GM19467 (cell line): ENCODE data around the gene GIMAP8.

Experiments used
- ATAC-seq: cut with Tn5 transposase; IDR thresholded peaks from one replicate; pipeline ENCODE4 v1.9.1; 2021; ENCODE audit warnings: mild to moderate bottlenecking, moderate library complexity; ENCODE audit not compliant: unreplicated experiment

GIMAP8 gene

GRCh38 chr7:150410680-150411346, 39.6 kb upstream of the GIMAP8 start:
- no peak for ATAC-seq

- no peak for ATAC-seq
These were observed 38.8 kb upstream of the GIMAP8 start for GRCh38 chr7:150411606-150412005.

GRCh38 chr7:150412016-150412415, 38.4 kb upstream of the GIMAP8 start:
- ATAC-seq: no peak

GRCh38 chr7:150412518-150413488, 37.6 kb upstream of the GIMAP8 start:
- ATAC-seq: no peak

DNA sequence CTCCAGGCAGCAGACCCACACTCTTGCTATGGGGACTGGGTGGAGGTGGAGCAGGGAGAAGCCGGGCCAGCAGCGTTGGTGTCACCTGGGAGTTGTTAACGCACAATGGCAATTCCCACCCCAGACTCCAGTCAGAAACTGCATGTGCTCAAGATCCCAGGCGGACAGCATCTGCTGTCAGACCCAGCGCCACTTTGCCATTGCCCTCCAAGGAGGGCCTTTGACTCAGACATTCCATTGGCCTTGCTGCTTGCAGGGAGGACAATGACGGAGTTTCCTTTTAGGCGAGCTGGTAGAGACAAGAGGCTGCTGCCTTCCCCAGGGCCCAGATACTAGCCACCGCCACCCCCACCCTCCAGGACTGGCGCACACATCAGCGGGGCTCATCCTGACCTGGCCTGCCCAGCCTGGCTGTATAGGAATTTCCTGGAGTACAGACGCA, 36.8 kb upstream of the GIMAP8 start:
- no peak for ATAC-seq

DNA sequence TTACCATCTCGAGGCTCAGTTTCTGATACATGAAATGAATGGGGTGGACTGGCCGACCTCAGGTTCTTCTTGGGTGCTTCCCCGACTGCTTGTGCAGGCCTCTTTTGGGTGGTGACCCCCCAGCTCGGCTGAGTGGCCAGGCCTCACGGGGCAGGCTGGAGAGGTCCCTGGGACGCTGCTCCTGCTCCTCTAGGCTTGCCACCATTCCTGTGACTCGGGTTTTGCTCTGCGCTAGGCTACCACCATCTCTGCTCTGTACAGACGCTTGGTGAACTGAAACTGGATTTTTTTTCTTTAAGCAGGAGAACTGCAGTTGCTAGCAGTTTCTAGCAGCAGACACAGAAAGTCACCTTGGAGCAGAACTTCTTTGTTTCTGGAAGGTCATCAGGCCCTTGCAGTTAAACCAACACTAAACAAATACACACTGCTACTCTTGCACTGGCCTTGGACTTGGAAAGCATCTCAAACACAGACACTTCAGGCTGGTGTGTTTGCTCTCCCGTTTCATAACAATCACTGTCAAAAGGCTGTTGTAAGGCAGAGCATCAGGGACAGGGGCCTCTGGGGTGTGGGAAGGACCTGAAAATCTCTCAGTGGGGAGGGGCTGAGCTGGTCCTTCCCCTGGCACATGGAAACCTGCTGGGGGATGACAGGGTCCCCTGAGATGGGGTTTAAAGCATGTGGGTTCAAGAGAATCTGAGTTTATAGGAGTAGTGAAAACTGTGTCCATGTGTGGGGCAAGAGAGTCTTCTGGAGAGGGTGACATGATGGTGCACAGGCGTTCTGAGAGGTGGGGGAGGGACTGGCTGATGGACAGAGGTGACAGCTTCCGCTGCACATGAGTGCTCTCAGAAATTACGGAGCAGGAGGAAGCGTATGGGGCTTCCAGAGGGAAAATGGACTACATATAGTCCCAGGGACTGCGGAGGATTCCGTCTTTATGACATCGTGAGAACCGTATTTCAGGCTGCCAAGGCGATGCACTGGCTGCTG, 35.0 kb upstream of the GIMAP8 start:
- ATAC-seq: no peak

GRCh38 chr7:150417239-150417638, 33.2 kb upstream of the GIMAP8 start:
- no peak for ATAC-seq

DNA sequence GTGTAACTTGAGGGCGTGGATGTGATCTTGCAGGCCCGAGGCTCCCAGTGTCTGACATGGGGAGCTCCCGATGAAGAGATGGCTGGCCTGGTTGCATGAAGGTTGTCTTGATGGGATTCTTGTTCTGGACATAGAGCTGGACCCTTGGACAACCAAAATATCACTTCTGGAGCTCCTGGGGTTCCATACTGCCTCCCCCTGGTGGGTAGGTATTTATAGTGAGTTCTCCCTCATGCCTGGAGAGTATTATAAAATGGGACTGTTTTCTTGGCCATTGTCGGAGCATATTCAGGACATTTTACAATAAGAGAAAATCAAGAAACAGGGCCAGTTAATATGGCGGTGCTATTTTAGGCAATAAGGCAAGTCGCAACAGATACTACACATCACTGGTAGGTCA, 32.6 kb upstream of the GIMAP8 start:
- ATAC-seq: no peak

GRCh38 chr7:150420242-150420641, 30.2 kb upstream of the GIMAP8 start:
- ATAC-seq: no peak

GRCh38 chr7:150420987-150421674, 29.3 kb upstream of the GIMAP8 start:
- peak; percentile 88 for ATAC-seq

DNA sequence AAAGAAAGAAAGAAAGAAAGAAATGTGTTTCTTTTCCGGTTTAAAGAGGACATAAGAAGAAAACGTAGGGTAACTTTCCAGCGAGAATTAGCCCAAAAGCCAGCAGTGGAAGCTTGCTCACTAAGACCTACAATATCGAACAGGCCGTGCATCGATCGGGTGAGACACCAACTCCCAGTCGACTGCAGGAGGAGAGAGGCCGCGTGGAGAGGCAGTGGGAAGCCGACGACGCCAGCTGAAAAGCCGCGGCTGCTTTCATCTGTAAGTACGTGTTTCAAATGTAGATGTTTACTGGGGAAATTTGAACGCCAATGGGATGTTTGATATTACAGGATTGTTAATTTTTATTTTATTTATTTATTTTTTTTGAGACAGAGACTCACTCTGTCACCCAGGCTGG, 28.6 kb upstream of the GIMAP8 start:
- ATAC-seq: no peak

DNA sequence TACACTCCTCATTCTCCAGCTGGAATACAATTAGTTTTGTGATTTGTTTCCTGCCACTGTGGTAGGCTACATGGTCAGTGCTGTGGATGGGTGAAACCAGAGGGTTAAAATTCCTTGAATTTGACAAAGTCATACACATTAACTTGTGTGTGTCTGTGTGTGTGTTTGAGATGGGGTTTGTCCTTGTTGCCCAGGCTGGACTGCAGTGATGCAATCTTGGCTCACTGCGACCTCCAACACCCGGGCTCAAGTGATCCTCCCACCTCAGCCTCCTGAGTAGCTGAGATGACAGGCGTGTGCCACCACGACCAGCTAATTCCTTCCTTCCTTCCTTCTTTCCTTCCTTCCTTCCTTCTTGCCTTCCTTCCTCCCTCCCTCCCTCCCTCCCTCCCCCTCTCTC, 24.8 kb upstream of the GIMAP8 start:
- no peak for ATAC-seq

- ATAC-seq: no peak
These were observed 21.6 kb upstream of the GIMAP8 start for GRCh38 chr7:150428671-150429451.

DNA sequence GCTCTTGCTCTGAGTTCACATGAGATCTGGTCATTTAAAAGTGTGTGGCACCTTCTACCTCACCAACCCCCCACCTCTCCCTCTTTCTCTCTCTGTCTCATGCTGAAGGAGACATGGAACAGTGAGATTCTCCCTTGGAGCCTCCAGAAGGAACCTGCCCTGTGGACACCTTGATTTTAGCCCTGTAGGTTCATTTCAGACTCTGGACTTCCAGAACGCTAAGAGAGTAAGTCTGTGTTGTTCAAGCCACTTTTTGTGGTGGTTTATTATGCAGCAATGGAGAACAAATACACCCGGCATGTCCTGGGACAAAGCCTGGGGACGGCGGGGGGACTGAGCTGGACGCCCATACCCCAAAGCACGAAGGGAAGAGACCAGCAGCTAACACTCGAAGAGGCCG, 20.7 kb upstream of the GIMAP8 start:
- ATAC-seq: no peak

GRCh38 chr7:150430465-150431085, 19.9 kb upstream of the GIMAP8 start:
- no peak for ATAC-seq

DNA sequence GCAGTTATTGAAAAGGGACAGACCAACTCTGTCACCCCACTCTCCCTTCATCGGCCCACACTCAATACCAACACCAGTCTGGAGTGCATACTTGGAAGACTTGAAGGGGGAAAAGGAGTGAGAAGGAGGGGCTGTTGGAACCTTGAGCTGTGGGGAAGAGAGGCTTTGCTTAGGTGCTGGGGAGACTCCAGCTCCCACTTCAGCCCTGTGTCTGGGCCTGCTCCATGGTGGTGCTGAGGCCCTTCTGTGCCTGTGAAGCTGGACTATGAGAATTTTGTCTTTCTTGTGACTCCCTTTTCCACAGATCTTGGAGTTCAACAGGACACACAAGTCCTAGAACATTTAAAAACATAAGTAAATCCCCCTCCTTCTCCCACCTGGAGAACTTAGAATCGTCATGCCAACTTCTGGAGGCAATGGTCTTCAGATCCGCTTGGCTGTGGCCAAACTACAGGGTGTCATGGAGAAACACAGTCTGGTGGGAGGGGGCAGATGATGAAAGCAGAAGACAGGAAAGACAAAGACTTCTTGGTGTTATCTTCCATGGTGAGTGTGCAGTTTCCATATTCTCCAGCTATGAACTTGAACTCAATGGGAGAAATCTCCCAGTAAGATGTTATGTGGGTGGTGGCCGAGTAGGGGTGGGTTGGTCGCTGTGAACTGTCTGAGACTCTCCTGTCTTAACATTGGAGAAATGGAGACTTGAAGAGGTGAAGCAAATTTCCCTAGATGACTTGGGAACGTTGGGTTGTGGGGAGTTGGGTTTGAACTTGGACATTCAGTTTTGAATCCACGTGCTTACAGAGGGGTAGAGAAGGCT, 18.4 kb upstream of the GIMAP8 start:
- no peak for ATAC-seq

- ATAC-seq: peak; percentile 28
These were observed 17.2 kb upstream of the GIMAP8 start for GRCh38 chr7:150432915-150433892.
